HFF-Myc (cell line): ENCODE measurements around the gene MAPRE2.

Experiments used
- DNase-seq: peaks from one replicate; pipeline ENCODE4 v3.0.0-alpha.2; 2011; ENCODE audit warnings: low read depth; ENCODE audit errors: extremely low read depth
- H3K4me3 ChIP-seq: replicated peaks from 2 replicates; pipeline ENCODE4 v1.5.1; 2011; ENCODE audit warnings: low read depth, mild to moderate bottlenecking, control low read depth, low read length
- CTCF ChIP-seq: IDR thresholded peaks from 2 replicates; pipeline ENCODE4 v1.5.1; 2012; ENCODE audit warnings: mild to moderate bottlenecking, low read depth, low read length, control low read depth; ENCODE audit errors: missing control alignments

Gene MAPRE2

GRCh38 chr18:35059280-35059927 is 18.2 kb downstream of the MAPRE2 start:
- H3K4me3 ChIP-seq = no peak overlapping the region
- DNase-seq = no peak
- TF ChIP-seq CTCF = no peak

GRCh38 chr18:35060122-35060815 is 19.1 kb downstream of the MAPRE2 start:
- H3K4me3 ChIP-seq = no peak overlapping the region
- DNase-seq = no peak
- no peak for TF ChIP-seq CTCF

- no peak for TF ChIP-seq CTCF
- no peak overlapping the region for H3K4me3 ChIP-seq
- DNase-seq = no peak
These were observed 20.1 kb downstream of the MAPRE2 start for GRCh38 chr18:35061336-35061735.

- DNase-seq = no peak
- H3K4me3 ChIP-seq = no peak overlapping the region
- TF ChIP-seq CTCF = no peak
These were observed 20.6 kb downstream of the MAPRE2 start for GRCh38 chr18:35061804-35062203.

GRCh38 chr18:35062408-35062807 is 21.2 kb downstream of the MAPRE2 start:
- no peak for DNase-seq
- TF ChIP-seq CTCF = no peak
- H3K4me3 ChIP-seq = no peak overlapping the region

- no peak for TF ChIP-seq CTCF
- H3K4me3 ChIP-seq = no peak overlapping the region
- DNase-seq = no peak
These were observed 22.9 kb downstream of the MAPRE2 start for GRCh38 chr18:35063875-35064690.
